ENCODE data around the gene UST. TPM values are rescaled to one million over a fixed set of nuclear protein-coding genes. Genes with fewer than 3 reads are reported as not detected.

The UST gene
- total and polyA plus RNA-seq, 2 donors (not counting 1 experiment from before 2014, with no cell fraction given) = 7.3 to 16.9 TPM

DNA sequence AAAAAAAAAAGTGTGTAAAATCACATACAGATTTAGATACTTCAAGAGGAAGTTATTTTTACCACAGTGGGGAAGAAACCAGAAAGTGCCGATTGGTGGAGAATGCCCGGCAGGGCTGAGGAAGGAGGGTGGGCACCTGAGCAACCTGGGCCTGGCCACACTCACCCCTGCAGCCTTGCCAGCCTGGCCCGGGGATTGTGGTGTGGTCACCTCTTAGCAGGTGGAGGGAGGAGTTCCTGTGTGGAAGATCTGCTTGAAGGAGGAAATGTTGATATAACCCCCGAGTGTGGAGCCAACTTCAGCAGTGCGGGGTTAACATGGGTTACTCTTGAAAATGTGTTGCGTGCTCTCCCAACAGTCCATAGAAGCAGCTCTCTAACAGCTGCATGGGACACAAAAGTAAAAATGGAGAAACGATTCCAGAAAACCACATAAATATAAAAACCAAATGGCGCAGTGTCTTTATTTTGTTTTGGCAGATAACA is 14.7 kb downstream of the UST start:
- Histone ChIP-seq H3K9me3 (ENCODE audit: control extremely low read depth in 1 of 3, control insufficient read depth in 2 of 3, insufficient read depth in 1 of 3, low read length in 2 of 3) (peaks cover 0 to 7% (median 0%) of the 10 kb centered on the region in 3 donors), H3K79me2 (ENCODE audit: control insufficient read depth, insufficient read depth, low read length) (peaks cover 55% of the 10 kb centered on the region), H3K27me3 (replicated peaks in 1 of 4; ENCODE audit: control extremely low read depth in 1 of 4, control insufficient read depth in 3 of 4, insufficient read depth in 4 of 4, low read length in 3 of 4) (no peaks in the 10 kb centered on the region), H4K20me1 (ENCODE audit: control insufficient read depth, insufficient read depth, low read length, poor library complexity, severe bottlenecking) (no peaks in the 10 kb centered on the region), H2AFZ (ENCODE audit: insufficient read depth, low read depth, low read length, poor library complexity, severe bottlenecking) (peak overlapping the region; percentile 38), H3K9ac (ENCODE audit: low read length) (peak overlapping the region; percentile 70), H3K4me3 (ENCODE audit: control extremely low read depth in 1 of 5, extremely low read depth in 1 of 5, insufficient read depth in 1 of 5, low read depth in 2 of 5, low read length in 4 of 5) (peak overlapping the region in 4 of 5 experiments; percentile 28 to 61 (median 46)), H3K4me2 (replicated peaks; ENCODE audit: low read depth, low read length, poor library complexity, severe bottlenecking) (peak overlapping the region; percentile 80), H3K27ac (ENCODE audit: low read length in 2 of 2) (peak overlapping the region; percentile 98), H3K4me1 (ENCODE audit: control insufficient read depth in 2 of 2, insufficient read depth in 2 of 2, low read length in 2 of 2) (peaks cover 84 to 87% of the 10 kb centered on the region in 2 donors), H3K36me3 (replicated peaks in 1 of 2; ENCODE audit: control extremely low read depth in 1 of 2, control insufficient read depth in 1 of 2, extremely low read depth in 1 of 2, insufficient read depth in 2 of 2, low read length in 1 of 2) (no peaks in the 10 kb centered on the region)
- ATAC-seq (ENCODE audit: low read depth) (peak; percentile 6), DNase-seq (no peak)
- 6% methylated on average over 3 of the region's 8 CpGs for WGBS (ENCODE audit: insufficient coverage)
- Mint-ChIP-seq H3K27me3 (no peaks in the 10 kb centered on the region), H3K4me3 (peak overlapping the region; percentile 85), H3K9me3 (ENCODE audit: insufficient read depth) (no peaks in the 10 kb centered on the region), H3K4me1 (peaks cover 94% of the 10 kb centered on the region), H3K27ac (peak overlapping the region; percentile 93)
- ChIA-PET CTCF (interaction anchor here (0.6 to 7.6 kb wide), 12 partner anchors 10 to 284 kb away, joined by 3 to 63 read pairs (median 3); partner anchors contain the start of gene UST), POLR2A (interaction anchor here (1.1 to 4.6 kb wide), 4 partner anchors 10 to 68 kb away, joined by 3 to 45 read pairs (median 4); partner anchors contain the start of gene UST)
- TF ChIP-seq, protein P1, sequence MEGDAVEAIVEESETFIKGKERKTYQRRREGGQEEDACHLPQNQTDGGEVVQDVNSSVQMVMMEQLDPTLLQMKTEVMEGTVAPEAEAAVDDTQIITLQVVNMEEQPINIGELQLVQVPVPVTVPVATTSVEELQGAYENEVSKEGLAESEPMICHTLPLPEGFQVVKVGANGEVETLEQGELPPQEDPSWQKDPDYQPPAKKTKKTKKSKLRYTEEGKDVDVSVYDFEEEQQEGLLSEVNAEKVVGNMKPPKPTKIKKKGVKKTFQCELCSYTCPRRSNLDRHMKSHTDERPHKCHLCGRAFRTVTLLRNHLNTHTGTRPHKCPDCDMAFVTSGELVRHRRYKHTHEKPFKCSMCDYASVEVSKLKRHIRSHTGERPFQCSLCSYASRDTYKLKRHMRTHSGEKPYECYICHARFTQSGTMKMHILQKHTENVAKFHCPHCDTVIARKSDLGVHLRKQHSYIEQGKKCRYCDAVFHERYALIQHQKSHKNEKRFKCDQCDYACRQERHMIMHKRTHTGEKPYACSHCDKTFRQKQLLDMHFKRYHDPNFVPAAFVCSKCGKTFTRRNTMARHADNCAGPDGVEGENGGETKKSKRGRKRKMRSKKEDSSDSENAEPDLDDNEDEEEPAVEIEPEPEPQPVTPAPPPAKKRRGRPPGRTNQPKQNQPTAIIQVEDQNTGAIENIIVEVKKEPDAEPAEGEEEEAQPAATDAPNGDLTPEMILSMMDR (IDR thresholded peaks at IDR 0.05) = no peak
- no peak for TF ChIP-seq EZH2 (IDR thresholded peaks at IDR 0.05; ENCODE audit: borderline replicate concordance, insufficient read depth, low read depth, low read length, poor library complexity, severe bottlenecking)
- intact Hi-C loops (cut with micrococcal nuclease) = loop anchor here (1.0 to 10.0 kb wide), 7 partner anchors 11 to 803 kb away; partner anchors contain the start of gene GINM1

DNA sequence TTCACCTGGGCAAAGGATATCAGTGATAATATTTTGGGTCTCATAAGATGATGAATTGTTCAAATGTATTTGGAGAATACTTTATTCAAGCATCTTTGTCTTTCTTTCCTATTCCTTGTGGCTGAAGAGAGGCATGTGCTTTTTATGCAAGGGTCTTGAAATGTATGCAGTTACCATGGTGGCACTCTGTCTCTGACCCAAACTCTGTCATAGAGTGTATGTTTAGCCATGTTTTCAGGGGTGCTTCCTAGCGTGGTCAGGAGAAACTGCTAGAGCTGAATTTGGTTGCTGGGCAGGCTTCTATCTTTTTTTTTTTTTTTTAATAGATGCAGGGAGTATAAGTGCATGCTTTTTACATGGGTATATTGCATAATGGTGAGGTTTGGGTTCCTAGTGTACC is 15.4 kb downstream of the UST start:
- TF ChIP-seq, protein P1 (IDR thresholded peaks at IDR 0.05) = no peak
- no peak for TF ChIP-seq EZH2 (IDR thresholded peaks at IDR 0.05; ENCODE audit: borderline replicate concordance, insufficient read depth, low read depth, low read length, poor library complexity, severe bottlenecking)
- peaks cover 91% of the 10 kb centered on the region for H3K4me1 Mint-ChIP-seq
- Histone ChIP-seq H2AFZ (ENCODE audit: insufficient read depth, low read depth, low read length, poor library complexity, severe bottlenecking) (no peak overlapping the region), H3K27me3 (replicated peaks in 1 of 4; ENCODE audit: control extremely low read depth in 1 of 4, control insufficient read depth in 3 of 4, insufficient read depth in 4 of 4, low read length in 3 of 4) (no peaks in the 10 kb centered on the region), H3K4me1 (ENCODE audit: control insufficient read depth in 2 of 2, insufficient read depth in 2 of 2, low read length in 2 of 2) (peaks cover 82 to 84% of the 10 kb centered on the region in 2 donors), H4K20me1 (ENCODE audit: control insufficient read depth, insufficient read depth, low read length, poor library complexity, severe bottlenecking) (no peaks in the 10 kb centered on the region), H3K4me3 (ENCODE audit: control extremely low read depth in 1 of 5, extremely low read depth in 1 of 5, insufficient read depth in 1 of 5, low read depth in 2 of 5, low read length in 4 of 5) (peak overlapping the region in 1 of 5 experiments; percentile 61), H3K4me2 (replicated peaks; ENCODE audit: low read depth, low read length, poor library complexity, severe bottlenecking) (peak overlapping the region; percentile 80), H3K9me3 (ENCODE audit: control extremely low read depth in 1 of 3, control insufficient read depth in 2 of 3, insufficient read depth in 1 of 3, low read length in 2 of 3) (peaks cover 0 to 7% (median 0%) of the 10 kb centered on the region in 3 donors), H3K36me3 (replicated peaks in 1 of 2; ENCODE audit: control extremely low read depth in 1 of 2, control insufficient read depth in 1 of 2, extremely low read depth in 1 of 2, insufficient read depth in 2 of 2, low read length in 1 of 2) (no peaks in the 10 kb centered on the region), H3K27ac (ENCODE audit: low read length in 2 of 2) (peak overlapping the region; percentile 98), H3K79me2 (ENCODE audit: control insufficient read depth, insufficient read depth, low read length) (peaks cover 55% of the 10 kb centered on the region), H3K9ac (ENCODE audit: low read length) (peak overlapping the region; percentile 70)
- no peak for DNase-seq
- intact Hi-C loops (cut with micrococcal nuclease) = loop anchor here (5.0 to 10.0 kb wide), 4 partner anchors 40 to 803 kb away; partner anchors contain the start of gene GINM1
- POLR2A ChIA-PET = interaction anchor here (1.0 kb wide), 1 partner anchor 9 kb away, joined by 5 read pairs; no protein-coding TSS in a partner anchor
- ATAC-seq (ENCODE audit: low read depth) = no peak
- H3K27me3 Mint-ChIP-seq = no peaks in the 10 kb centered on the region
- no CpG with 5 or more reads among the region's 1 CpG for WGBS (ENCODE audit: insufficient coverage)
- CTCF ChIA-PET = interaction anchor here (0.6 to 7.6 kb wide), 3 partner anchors 9 to 103 kb away, joined by 5 to 63 read pairs (median 6); partner anchors contain the start of gene UST
- peak overlapping the region; percentile 85 for H3K4me3 Mint-ChIP-seq
- peak overlapping the region; percentile 93 for H3K27ac Mint-ChIP-seq
- H3K9me3 Mint-ChIP-seq (ENCODE audit: insufficient read depth) = no peaks in the 10 kb centered on the region
